Stomach (tissue), 4 donors: ENCODE data around the gene MAP7.

ENCODE experiments used
- CTCF ChIP-seq, 7 experiments: fragments of 450-650 bp in 4 of 7; fragments of 200-600 bp in 3 of 7; sonication (generic) in 3 of 7; IDR thresholded peaks; one replicate each; pipeline ENCODE4 v1.5.1; 2016 to 2019; ENCODE audit warnings: antibody characterized with exemption in 7 of 7, control low read depth in 2 of 7, mild to moderate bottlenecking in 1 of 7
- EP300 ChIP-seq: sonication (generic); formaldehyde crosslinking; IDR thresholded peaks from one replicate; pipeline ENCODE4 v1.6.1; 2017; ENCODE audit warnings: antibody characterized with exemption
- POLR2A ChIP-seq, 4 donors: fragments of 450-650 bp; IDR thresholded peaks; one replicate each; pipeline ENCODE4 v1.6.1; 2016; ENCODE audit warnings: antibody characterized with exemption in 4 of 4, control low read depth in 2 of 4, mild to moderate bottlenecking in 1 of 4, moderate library complexity in 1 of 4
- POLR2AphosphoS5 ChIP-seq, 3 donors: sonication (generic); formaldehyde crosslinking; IDR thresholded peaks; one replicate each; pipeline ENCODE4 v1.6.1; 2016; ENCODE audit warnings: antibody characterized with exemption in 3 of 3

GRCh38 chr6:136467186-136467585 lies 83.0 kb downstream of the MAP7 start:
- TF ChIP-seq CTCF (IDR thresholded peaks at IDR 0.05) (no peak), POLR2A (IDR thresholded peaks at IDR 0.05) (no peak), POLR2AphosphoS5 (IDR thresholded peaks at IDR 0.05) (no peak), EP300 (no peak)
